ENCODE measurements around the gene WDR86.

GRCh38 chr7:151337346-151337745 lies 72.5 kb downstream of the WDR86 start:
- no peak for TF ChIP-seq POLR2A (IDR thresholded peaks at IDR 0.05; ENCODE audit: low read depth, low read length)
- TF ChIP-seq POLR2AphosphoS5 (IDR thresholded peaks at IDR 0.05; ENCODE audit: low read depth, low read length), result no peak
- no peak for TF ChIP-seq TAF1 (IDR thresholded peaks at IDR 0.05; ENCODE audit: borderline replicate concordance, low read depth, low read length)
